ENCODE data around the gene DDC.

Gene DDC

DNA sequence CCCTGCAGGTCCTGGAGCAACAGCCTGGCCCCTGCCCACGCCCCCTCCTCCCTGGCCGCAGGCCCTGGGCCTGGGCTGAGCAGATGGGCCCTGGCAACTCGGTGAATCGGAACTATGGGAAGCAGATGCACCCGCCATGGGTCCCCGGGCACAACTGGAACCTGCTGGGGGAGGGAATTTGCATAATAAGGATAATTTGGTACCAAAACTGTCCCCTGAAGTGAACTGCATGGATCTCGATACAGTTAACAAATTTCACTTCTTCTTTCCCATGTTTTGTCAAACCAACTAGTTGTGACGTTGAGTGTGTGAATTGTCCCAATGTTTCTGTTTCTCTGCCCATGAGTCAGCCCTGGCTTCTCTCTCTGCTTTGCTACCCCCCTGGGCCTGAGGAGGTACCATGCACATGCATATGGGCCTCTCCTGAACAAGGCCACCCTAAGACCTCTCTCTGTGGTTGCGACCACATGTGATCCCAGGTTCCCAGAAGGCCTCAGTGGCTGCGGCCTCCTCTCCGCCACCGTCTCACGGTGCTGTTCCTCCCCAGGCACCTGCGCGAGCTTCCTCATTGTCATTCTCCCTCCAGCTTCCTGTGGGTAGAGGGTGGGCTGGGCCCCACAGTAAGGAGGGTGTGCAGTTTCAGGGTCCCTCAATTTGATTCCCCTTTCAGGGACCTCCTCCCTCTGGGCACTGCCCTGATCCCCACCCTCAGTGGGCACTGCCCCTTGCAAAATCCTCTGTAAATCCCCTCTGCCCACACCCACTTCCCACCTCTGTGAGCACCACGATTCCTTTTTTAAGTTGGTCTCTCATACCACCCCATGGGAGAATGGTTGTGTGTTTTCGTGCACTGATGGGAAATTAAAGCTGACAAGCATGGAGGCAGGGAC is 155.1 kb downstream of the DDC start:
- DNase-seq = no peak

Measured in NCI-H524 (cell line).